Activated CD4-positive, alpha-beta T cell treated with anti-CD3 and anti-CD28 coated beads, Interleukin-2, amount 50 U/mL, for 16 hours (primary cell): ENCODE measurements around the gene CRHBP.
"Not testable (repeated sequence)": the region's sequence is repeated elsewhere in the genome, so short reads cannot be mapped to it uniquely, and the experiment has no call there.

ENCODE experiments used
- DNase-seq: peaks from one replicate; pipeline ENCODE4 v3.0.0-alpha.2; 2020

The CRHBP gene

DNA sequence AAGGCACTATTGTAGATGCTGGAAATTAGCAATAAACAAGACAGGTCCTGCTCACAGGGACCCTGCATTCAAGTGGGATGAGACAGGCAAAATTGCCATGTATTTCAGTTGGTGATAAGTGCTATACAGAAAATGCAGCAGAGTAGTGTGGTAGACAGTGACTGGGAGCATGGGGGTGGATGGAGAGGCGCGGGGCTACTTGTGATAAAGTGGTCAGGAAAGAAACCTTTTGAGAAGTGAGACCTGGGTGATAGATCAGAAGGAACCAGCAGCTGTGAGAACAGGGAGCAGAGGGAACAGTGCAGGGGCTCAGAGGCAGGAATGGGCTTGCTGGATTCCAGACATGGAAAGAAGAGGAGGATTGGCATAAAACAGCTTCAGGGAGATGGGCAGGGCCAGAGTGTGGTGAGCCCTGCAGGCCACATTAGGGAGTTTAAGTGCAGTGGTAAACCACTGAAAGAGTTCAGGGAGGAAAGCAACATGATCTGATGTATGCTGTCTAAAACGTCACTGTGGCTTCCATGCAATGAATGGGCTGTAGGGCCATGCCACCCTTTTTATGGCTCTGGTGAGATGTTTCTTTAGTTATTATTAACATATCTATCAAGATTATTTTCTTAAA is 7.3 kb downstream of the CRHBP start:
- peak; percentile 39 for DNase-seq

DNA sequence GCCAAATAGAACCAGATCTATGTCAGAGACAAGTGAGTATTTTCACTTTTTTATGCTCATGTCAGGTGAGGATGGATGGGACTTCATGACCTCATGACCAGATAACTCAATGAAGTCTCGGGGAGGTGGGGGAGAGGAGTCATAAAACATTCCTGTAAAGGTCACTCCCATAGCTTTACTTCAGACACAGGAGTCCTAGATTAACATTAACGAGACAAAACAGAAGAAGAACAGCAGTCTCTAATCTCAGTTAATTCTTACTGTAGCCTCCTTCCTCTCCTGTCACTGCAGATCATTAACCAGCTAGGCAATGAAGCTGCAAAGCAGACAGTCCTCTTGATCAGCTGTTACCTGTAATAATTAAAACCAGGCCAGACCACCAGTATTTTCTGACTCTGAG is 11.2 kb downstream of the CRHBP start:
- DNase-seq: no peak

DNA sequence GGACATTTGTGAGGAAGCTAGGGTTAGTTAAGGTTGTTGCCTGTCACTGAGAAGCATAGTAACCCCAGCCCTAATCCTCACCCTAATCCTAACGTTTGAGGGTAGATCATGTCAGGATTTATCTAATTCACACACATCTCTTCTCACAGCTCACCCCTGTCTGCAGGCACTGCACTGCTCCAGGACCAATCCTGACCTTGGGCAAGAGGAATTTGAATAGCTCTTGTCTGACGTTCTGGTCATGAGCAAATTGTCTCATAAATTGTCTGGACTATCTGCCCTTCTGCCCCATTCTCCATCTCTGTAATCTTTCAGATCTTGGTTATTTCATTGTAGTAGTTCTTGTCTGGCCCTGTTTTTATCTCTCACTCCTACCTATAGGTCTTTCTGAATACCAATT is 18.7 kb downstream of the CRHBP start:
- DNase-seq: no peak

GRCh38 chr5:76972689-76973088 is 19.8 kb downstream of the CRHBP start:
- DNase-seq: no peak

GRCh38 chr5:76974785-76975184 is 21.9 kb downstream of the CRHBP start:
- DNase-seq: no peak

- DNase-seq: no peak
Measured at GRCh38 chr5:76978869-76979268, 26.0 kb downstream of the CRHBP start.

DNA sequence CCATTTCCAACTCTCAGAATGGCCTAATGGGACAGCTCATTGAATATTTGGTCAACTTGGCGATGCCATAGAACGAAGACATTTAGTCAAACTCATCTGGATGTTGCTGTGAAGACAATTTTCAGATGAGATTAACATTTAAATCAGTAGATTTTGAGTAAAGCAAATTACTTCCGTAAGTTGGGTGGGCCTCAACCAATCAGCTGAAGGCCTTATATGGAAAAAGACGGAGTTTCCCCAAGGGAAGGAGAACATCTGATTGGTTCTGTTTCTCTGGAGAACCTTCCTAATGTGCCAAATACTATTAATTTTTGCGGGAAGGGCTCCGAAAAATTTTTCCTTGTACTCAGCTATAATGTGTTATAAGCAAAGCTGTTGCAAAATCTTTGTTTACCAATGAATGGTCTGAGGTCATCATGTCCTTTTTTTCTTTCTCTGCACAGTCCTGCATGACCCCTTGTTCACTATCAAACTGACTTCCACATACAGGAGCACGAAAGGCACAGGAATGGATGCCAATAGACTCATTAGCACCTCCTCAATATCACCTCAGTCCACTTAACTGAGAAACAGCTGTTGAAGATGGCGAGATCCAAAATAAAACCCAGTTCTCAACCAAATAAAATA is 27.8 kb downstream of the CRHBP start:
- no peak for DNase-seq

GRCh38 chr5:76982450-76982849 is 29.6 kb downstream of the CRHBP start:
- no peak for DNase-seq

GRCh38 chr5:76983468-76983867 is 30.6 kb downstream of the CRHBP start:
- DNase-seq: no peak

GRCh38 chr5:76986825-76987526 is 34.1 kb downstream of the CRHBP start:
- DNase-seq: no peak

- no peak for DNase-seq
Measured at GRCh38 chr5:76990899-76991459, 38.1 kb downstream of the CRHBP start.

GRCh38 chr5:76993436-76993835 is 40.6 kb downstream of the CRHBP start:
- DNase-seq: not testable (repeated sequence)

DNA sequence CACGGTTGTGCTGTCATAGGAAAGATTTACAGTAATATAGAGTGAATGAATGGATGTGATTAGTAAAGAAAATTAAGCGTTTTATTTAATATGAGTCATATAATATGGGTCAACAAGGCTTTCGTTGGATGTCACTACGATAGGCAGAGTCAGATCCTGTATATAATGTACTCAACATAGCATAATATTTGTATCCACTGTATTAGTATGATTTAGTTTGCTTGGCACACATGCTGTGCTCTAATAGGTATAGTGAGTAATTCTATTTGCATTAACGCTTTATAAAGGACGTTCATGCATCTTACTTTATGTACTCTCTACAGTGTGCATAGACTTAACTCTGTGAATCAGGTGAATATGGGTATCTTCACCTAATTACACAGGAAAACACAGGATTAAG is 41.5 kb downstream of the CRHBP start:
- no peak for DNase-seq

- DNase-seq: not testable (repeated sequence)
Measured at GRCh38 chr5:76998251-76998650, 45.4 kb downstream of the CRHBP start.

GRCh38 chr5:76999451-76999850 is 46.6 kb downstream of the CRHBP start:
- no peak for DNase-seq

DNA sequence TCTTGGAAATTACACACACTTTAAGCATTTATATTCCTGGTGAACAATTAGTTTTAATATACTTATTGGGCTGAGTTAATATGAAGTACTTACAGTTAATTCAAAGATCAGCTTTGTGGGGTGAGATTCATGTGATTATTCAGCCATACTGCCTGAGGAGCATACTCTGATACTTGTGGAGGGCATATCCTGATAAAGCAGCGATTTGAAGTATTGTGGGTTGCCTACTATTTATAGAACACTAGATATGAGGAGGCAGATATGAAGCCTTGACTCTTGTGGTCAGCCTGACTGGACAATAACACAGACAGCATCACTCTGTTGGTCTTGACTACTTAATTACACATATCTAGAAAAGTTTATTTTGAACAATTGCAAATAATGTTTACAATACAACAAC is 50.4 kb downstream of the CRHBP start:
- DNase-seq: no peak

DNA sequence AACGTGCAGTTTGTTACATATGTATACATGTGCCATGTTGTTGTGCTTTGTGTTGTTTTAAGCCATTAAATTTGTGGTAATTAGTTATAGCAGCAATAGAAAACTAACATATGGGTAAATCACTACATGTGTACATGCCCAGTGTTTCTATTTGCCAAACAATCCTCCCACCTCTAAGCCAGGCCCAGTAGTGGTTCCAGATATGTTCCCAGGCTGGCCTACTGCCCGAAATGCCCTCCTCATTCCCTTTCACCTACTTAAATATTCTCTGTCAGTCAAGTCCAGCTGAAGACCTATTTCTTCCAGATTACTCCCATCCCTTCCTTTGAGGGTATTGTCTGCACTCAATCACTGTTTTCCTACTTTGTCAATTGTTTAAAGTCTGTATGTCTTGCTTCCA is 53.3 kb downstream of the CRHBP start:
- DNase-seq: no peak

DNA sequence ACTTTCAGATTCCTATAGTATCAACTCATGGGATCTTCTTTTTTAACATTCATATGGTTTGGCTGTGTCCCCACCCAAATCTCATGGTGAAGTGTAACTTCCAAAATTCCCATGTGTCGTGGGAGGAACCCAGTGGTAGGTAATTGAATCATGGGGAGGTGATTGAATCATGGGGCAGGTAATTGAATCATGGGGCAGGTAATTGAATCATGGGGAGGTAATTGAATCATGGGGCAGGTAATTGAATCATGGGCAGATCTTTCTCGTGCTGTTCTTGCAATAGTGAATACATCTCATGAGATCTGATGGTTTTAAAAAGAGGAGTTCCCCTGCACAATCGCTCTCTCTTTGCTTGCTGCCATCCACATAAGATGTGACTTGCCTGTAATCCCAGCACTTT is 55.6 kb downstream of the CRHBP start:
- DNase-seq: no peak

DNA sequence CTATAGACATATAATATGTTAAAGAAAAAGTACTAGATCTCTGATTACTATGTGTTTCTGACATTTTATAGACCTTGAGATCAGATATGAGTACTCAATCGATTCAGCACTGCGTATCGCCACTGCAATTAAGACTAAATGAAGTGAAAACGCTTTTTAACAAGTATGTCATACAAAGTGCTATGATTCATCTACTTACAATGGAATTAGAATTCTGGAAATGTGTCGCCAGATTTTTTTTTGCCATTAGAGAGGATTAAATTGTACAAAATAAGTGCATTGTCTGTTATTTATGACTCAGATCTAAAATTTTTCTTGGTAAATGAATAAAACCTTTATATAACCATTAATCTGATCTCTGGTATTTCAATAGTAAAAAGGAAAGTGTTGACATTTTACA is 57.4 kb downstream of the CRHBP start:
- DNase-seq: no peak

- DNase-seq: no peak
Measured at GRCh38 chr5:77011498-77011897, 58.7 kb downstream of the CRHBP start.

DNA sequence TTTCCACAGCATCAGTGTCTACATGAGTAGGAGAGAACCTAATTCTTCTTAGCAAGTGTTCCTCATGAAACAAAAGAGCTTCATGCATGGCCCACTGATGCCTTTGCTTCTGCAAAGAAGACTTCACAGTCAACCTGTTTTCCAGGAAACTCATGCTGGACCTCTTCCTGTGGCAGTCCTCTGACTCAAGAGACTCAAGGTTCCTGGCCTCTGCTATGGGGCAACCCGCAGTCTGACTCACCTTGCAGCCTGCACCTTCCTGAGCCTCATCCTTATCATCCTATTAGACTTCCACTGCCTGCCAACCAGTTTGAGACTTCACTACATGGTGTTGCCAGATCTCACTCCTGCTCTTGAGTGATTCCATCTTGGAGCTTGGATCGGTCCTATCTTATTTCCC is 59.8 kb downstream of the CRHBP start:
- DNase-seq: peak; percentile 23

GRCh38 chr5:77015938-77016569 is 63.2 kb downstream of the CRHBP start:
- DNase-seq: peak; percentile 39

DNA sequence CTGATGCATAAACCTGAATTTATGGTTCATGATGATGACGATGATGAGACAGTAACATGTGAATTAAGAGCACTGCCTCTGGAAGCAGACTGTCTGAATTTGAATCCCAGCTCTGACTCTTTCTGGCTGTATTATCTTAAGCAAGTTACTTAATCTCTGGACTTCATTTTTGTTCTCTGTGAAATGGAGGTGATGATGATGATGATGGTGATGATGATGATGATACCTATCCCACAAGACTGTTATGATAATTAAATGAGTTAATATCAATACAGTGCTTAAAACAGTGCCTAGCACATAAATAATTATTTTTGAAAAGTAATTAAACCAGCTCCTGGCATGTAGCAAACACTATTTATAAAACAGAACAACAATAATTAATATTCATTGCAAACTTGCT is 64.1 kb downstream of the CRHBP start:
- DNase-seq: no peak

- no peak for DNase-seq
Measured at GRCh38 chr5:77017668-77018067, 64.8 kb downstream of the CRHBP start.
